H1 (cell line): ENCODE results near the gene RECK. TPM values are rescaled to one million over a fixed set of nuclear protein-coding genes. Genes with fewer than 3 reads are reported as not detected.

Experiments
- CTCF ChIA-PET: fragments of 300-600 bp; sonication (Branson Sonifier 250); formaldehyde crosslinking; loops from one replicate; lab custom pipeline; 2021; ENCODE audit not compliant: partially characterized antibody; lab: Charles Lee
- POLR2A ChIA-PET: fragments of 300-600 bp; sonication (Branson Sonifier 250); formaldehyde crosslinking; loops from one replicate; lab custom pipeline; 2021; ENCODE audit warnings: inconsistent platforms; ENCODE audit not compliant: partially characterized antibody; lab: Charles Lee
- DNase-seq, 2 experiments: peaks; one replicate each; pipeline versions ENCODE4 v3.0.0 to v3.0.0-alpha.2; 2010 to 2022; ENCODE audit warnings: low spot score in 2 of 2, low read depth in 1 of 2, mixed read lengths in 1 of 2
- FAIRE-seq: peaks from 2 replicates; lab custom pipeline; 2011; peaks lifted over from hg19 to GRCh38; lab: Jason Lieb, UNC
- H2AFZ ChIP-seq: 2 replicates; pipeline ENCODE4 v1.8.1; 2012; ENCODE audit warnings: low read length, inconsistent platforms
- H2AK5ac ChIP-seq: 2 replicates; pipeline ENCODE4 v1.6.1; 2013; ENCODE audit warnings: low read depth, low read length
- H2BK120ac ChIP-seq: replicated peaks from 2 replicates; pipeline ENCODE3; 2013; ENCODE audit warnings: low read depth, low read length, inconsistent platforms
- H2BK12ac ChIP-seq: 2 replicates; pipeline ENCODE4 v1.6.1; 2013; ENCODE audit warnings: low read depth, low read length
- H2BK15ac ChIP-seq: 2 replicates; pipeline ENCODE4 v1.6.1; 2013; ENCODE audit warnings: low read length
- H2BK20ac ChIP-seq: 2 replicates; pipeline ENCODE4 v1.6.1; 2013; ENCODE audit warnings: low read length
- H2BK5ac ChIP-seq: 2 replicates; pipeline ENCODE4 v1.6.1; 2013; ENCODE audit warnings: low read depth, low read length
- H3K14ac ChIP-seq: 2 replicates; pipeline ENCODE4 v1.6.1; 2013; ENCODE audit warnings: inconsistent platforms; ENCODE audit not compliant: insufficient read length
- H3K18ac ChIP-seq: 2 replicates; pipeline ENCODE4 v1.6.1; 2013; ENCODE audit warnings: low read length; ENCODE audit errors: extremely low read depth
- H3K23ac ChIP-seq: 2 replicates; pipeline ENCODE4 v1.6.1; 2013; ENCODE audit warnings: inconsistent platforms; ENCODE audit not compliant: insufficient read length
- H3K23me2 ChIP-seq: 2 replicates; pipeline ENCODE4 v1.6.1; 2013; ENCODE audit warnings: low read depth, low read length
- H3K27ac ChIP-seq: 2 replicates; pipeline ENCODE4 v1.6.1; 2011; ENCODE audit warnings: low read depth, low read length, inconsistent platforms
- H3K27me3 ChIP-seq, 4 experiments: replicated peaks in 1 of 4; 1 replicate in 1 of 4; 2 replicates in 3 of 4; pipeline versions ENCODE4 v1.6.1 to v1.8.1; 2011 to 2013; ENCODE audit warnings: low read length in 3 of 4, mild to moderate bottlenecking in 3 of 4, inconsistent platforms in 2 of 4, mixed read lengths in 2 of 4, moderate library complexity in 1 of 4; ENCODE audit not compliant: control insufficient read depth in 3 of 4, insufficient read depth in 3 of 4; ENCODE audit errors: extremely low read depth in 1 of 4
- H3K36me3 ChIP-seq, 4 experiments: 2 replicates each; pipeline versions ENCODE4 v1.6.1 to v1.8.1; 2011 to 2013; ENCODE audit warnings: mild to moderate bottlenecking in 4 of 4, low read length in 3 of 4, moderate library complexity in 2 of 4, control low read depth in 1 of 4, inconsistent platforms in 1 of 4; ENCODE audit not compliant: insufficient read depth in 4 of 4, control insufficient read depth in 2 of 4
- H3K4ac ChIP-seq: replicated peaks from 2 replicates; pipeline ENCODE3; 2013; ENCODE audit warnings: low read length, low read depth, mixed read lengths, inconsistent platforms; ENCODE audit not compliant: insufficient read length
- H3K4me1 ChIP-seq, 4 experiments: replicated peaks in 1 of 4; 1 replicate in 1 of 4; 2 replicates in 3 of 4; pipeline versions ENCODE4 v1.6.1 to v1.8.1; 2011 to 2013; ENCODE audit warnings: low read length in 3 of 4, inconsistent platforms in 2 of 4, mixed read lengths in 1 of 4; ENCODE audit not compliant: insufficient read depth in 4 of 4, control insufficient read depth in 3 of 4
- H3K4me2 ChIP-seq, 2 experiments: 2 replicates each; pipeline versions ENCODE4 v1.6.1 to v1.8.1; 2011 to 2013; ENCODE audit warnings: low read depth in 2 of 2, low read length in 2 of 2, control low read depth in 1 of 2, inconsistent platforms in 1 of 2, mild to moderate bottlenecking in 1 of 2; ENCODE audit not compliant: insufficient read depth in 1 of 2
- H3K4me3 ChIP-seq, 4 experiments: fragments of 200-600, 300-600 bp in 1 of 4; sonication (generic), shearing (Covaris generic), sonication (Bioruptor Twin) in 1 of 4; 2 replicates each; pipeline versions ENCODE4 v1.5.1 to v1.8.1; 2011 to 2016; ENCODE audit warnings: low read length in 4 of 4, low read depth in 3 of 4, control low read depth in 2 of 4, inconsistent platforms in 2 of 4, mild to moderate bottlenecking in 2 of 4, mixed read lengths in 1 of 4, moderate library complexity in 1 of 4; ENCODE audit not compliant: insufficient read depth in 2 of 4; ENCODE audit errors: extremely low read depth in 1 of 4
- H3K56ac ChIP-seq: replicated peaks from 2 replicates; pipeline ENCODE3; 2013; ENCODE audit warnings: low read depth, mild to moderate bottlenecking, mixed read lengths, low read length, inconsistent platforms; ENCODE audit not compliant: insufficient read length
- H3K79me1 ChIP-seq: 2 replicates; pipeline ENCODE4 v1.6.1; 2013; ENCODE audit warnings: low read depth, low read length, control low read depth
- H3K79me2 ChIP-seq, 2 experiments: 2 replicates each; pipeline versions ENCODE4 v1.6.1 to v1.8.1; 2012 to 2013; ENCODE audit warnings: low read length in 2 of 2, mild to moderate bottlenecking in 2 of 2, inconsistent platforms in 1 of 2; ENCODE audit not compliant: insufficient read depth in 2 of 2, control insufficient read depth in 1 of 2
- H3K9ac ChIP-seq, 4 experiments: replicated peaks in 1 of 4; 1 replicate in 1 of 4; 2 replicates in 3 of 4; pipeline versions ENCODE4 v1.6.1 to v1.8.1; 2011 to 2013; ENCODE audit warnings: low read depth in 3 of 4, low read length in 3 of 4, control low read depth in 2 of 4, mild to moderate bottlenecking in 2 of 4, moderate library complexity in 2 of 4, inconsistent platforms in 1 of 4; ENCODE audit errors: extremely low read depth in 1 of 4
- H3K9me3 ChIP-seq, 2 experiments: 2 replicates each; pipeline versions ENCODE4 v1.6.1 to v1.8.1; 2012 to 2013; ENCODE audit warnings: mild to moderate bottlenecking in 2 of 2, moderate library complexity in 2 of 2, control low read depth in 1 of 2, inconsistent platforms in 1 of 2, low read depth in 1 of 2, low read length in 1 of 2, mixed read lengths in 1 of 2; ENCODE audit not compliant: insufficient read depth in 2 of 2
- H4K20me1 ChIP-seq, 2 experiments: replicated peaks in 1 of 2; 2 replicates each; pipeline versions ENCODE3 to v1.8.1; 2011 to 2013; ENCODE audit warnings: inconsistent platforms in 2 of 2, low read length in 2 of 2, mild to moderate bottlenecking in 1 of 2; ENCODE audit not compliant: insufficient read depth in 2 of 2, control insufficient read depth in 1 of 2
- H4K5ac ChIP-seq: 2 replicates; pipeline ENCODE4 v1.6.1; 2013; ENCODE audit warnings: low read length, low read depth, mixed read lengths, inconsistent platforms; ENCODE audit not compliant: insufficient read length
- H4K8ac ChIP-seq: 2 replicates; pipeline ENCODE4 v1.8.0; 2013; ENCODE audit warnings: mild to moderate bottlenecking, moderate library complexity, low read length, inconsistent platforms; ENCODE audit not compliant: insufficient read depth; ENCODE audit errors: extremely low read depth
- H4K91ac ChIP-seq: replicated peaks from 2 replicates; pipeline ENCODE3; 2013; ENCODE audit warnings: low read length, mixed read lengths, inconsistent platforms; ENCODE audit not compliant: insufficient read length
- BRCA1 ChIP-seq: IDR thresholded peaks from 2 replicates; pipeline ENCODE4 v1.6.1; 2012; ENCODE audit warnings: low read depth, low read length, improper control_type of control experiment
- CBX5 ChIP-seq: fragments of 300-800, 300-1000 bp; sonication (generic); IDR thresholded peaks from 2 replicates; pipeline ENCODE4 v1.7.1; 2016; ENCODE audit warnings: antibody characterized with exemption, low read length, low read depth
- CTBP2 ChIP-seq: IDR thresholded peaks from 2 replicates; pipeline ENCODE4 v1.7.0; 2011; ENCODE audit warnings: borderline replicate concordance, mild to moderate bottlenecking, moderate library complexity, mixed read lengths, low read length; ENCODE audit not compliant: insufficient read depth, insufficient read length
- EP300 ChIP-seq, 2 experiments: IDR thresholded peaks; 1 replicate in 1 of 2; 2 replicates in 1 of 2; pipeline ENCODE4 v1.6.1; 2011 to 2012; ENCODE audit warnings: low read depth in 2 of 2, low read length in 2 of 2, mild to moderate bottlenecking in 2 of 2, borderline replicate concordance in 1 of 2, inconsistent platforms in 1 of 2, moderate library complexity in 1 of 2
- JUND ChIP-seq: IDR thresholded peaks from 2 replicates; pipeline ENCODE4 v1.6.1; 2011; ENCODE audit warnings: mild to moderate bottlenecking, improper control_type of control experiment, low read length
- MAFK ChIP-seq: IDR thresholded peaks from 2 replicates; pipeline ENCODE4 v1.6.1; 2012; ENCODE audit warnings: low read depth, mild to moderate bottlenecking, improper control_type of control experiment, low read length
- RFX5 ChIP-seq: IDR thresholded peaks from 2 replicates; pipeline ENCODE4 v1.6.1; 2011; ENCODE audit warnings: low read depth, low read length, improper control_type of control experiment, borderline replicate concordance
- RXRA ChIP-seq: IDR thresholded peaks from 2 replicates; pipeline ENCODE4 v1.6.1; 2011; ENCODE audit warnings: low read depth, mild to moderate bottlenecking, low read length, moderate library complexity; ENCODE audit not compliant: insufficient read depth
- SAP30 ChIP-seq: fragments of 300-600 bp; sonication (generic); IDR thresholded peaks from 2 replicates; pipeline ENCODE4 v1.7.1; 2012; ENCODE audit warnings: low read length, moderate library complexity, mild to moderate bottlenecking, inconsistent platforms; ENCODE audit not compliant: insufficient read depth, insufficient replicate concordance
- SP1 ChIP-seq: IDR thresholded peaks from 2 replicates; pipeline ENCODE4 v1.6.1; 2011; ENCODE audit warnings: low read depth, low read length
- TEAD4 ChIP-seq: IDR thresholded peaks from 2 replicates; pipeline ENCODE4 v1.6.1; 2012; ENCODE audit warnings: low read depth, low read length, inconsistent platforms, mixed read lengths
- WGBS, 2 experiments: shearing (Covaris generic) in 1 of 2; methylation state at CpG; one replicate each; pipeline versions ENCODE4 v1.1.6 to v1.1.7; 2013 to 2015; ENCODE audit warnings: low lambda C conversion rate in 2 of 2, mixed read lengths in 2 of 2, inconsistent platforms in 1 of 2, low coverage in 1 of 2, missing lambda C conversion rate in 1 of 2; ENCODE audit not compliant: insufficient replicate concordance in 2 of 2, insufficient coverage in 1 of 2, insufficient read length in 1 of 2; ENCODE audit errors: extremely low coverage in 1 of 2, missing lambda C conversion rate in 1 of 2; 5-methylcytosine and 5-hydroxymethylcytosine counted together
- polyA plus RNA-seq, 7 experiments: library from polyadenylated mRNA; depleted of rRNA in 3 of 7; stranded (reverse) in 5 of 7; unstranded in 2 of 7; fragments of >200 nt in 5 of 7; fragments of 200-250 nt in 2 of 7; gene quantifications; 1 replicate in 5 of 7; 2 replicates in 1 of 7; 4 replicates in 1 of 7; pipeline versions ENCODE4 v1.2.1 to v1.2.3, GENCODE V29; 2011 to 2013; ENCODE audit warnings: missing spikeins in 2 of 7, mixed read lengths in 2 of 7
- total RNA-seq: library from RNA; stranded (reverse); fragmentation: NEBNext Ultra II Directional; extraction: Animal tissue kit (Norgen Biotek cat#: 25700); gene quantifications from 2 replicates; pipeline ENCODE4 v1.2.1, GENCODE V29; 2021

Gene RECK
- total and polyA plus RNA-seq, 2 of the 8 experiments (the other 6 are each of a cell fraction or from before 2014, with no cell fraction given), result 5.4 to 9.8 TPM

DNA sequence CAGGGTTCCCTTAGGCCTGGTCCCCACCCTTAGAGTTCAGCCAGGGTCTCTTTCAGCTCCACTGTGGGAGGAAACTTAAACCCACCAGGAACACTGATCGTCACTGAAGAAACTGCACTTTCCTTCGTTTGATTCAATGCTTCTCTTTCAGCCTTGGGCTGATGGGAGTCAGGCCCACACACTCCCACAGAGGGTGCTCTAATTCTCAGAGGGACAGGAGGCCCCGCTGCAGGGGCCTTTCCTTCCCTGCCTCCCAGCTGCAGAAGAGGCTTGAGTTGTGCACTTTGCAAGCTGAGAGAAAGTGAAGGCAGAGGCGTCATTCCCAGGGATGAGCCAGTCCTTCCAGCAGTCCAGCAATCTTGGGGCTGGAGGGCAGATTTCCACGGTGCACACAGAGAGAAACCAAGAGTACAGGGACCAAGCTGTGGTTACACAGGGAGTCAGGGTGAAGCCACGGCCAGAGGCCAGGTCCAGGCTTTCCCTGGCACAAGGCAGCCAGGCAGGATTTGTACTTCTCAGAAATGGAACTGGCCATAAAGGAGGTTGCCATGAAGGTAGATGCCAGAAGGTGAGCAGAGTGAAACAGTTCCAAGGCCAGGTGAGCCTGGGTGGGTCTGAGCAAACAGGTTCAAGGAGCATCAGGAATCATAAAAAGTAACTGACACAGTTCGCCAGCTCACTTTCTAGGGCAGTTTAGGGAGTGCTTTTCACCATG lies 89.5 kb downstream of the RECK start:
- Histone ChIP-seq H2BK20ac (no peak overlapping the region), H3K14ac (no peak overlapping the region), H2AFZ (no peak overlapping the region), H3K4ac (no peak overlapping the region), H3K4me2 (no peak overlapping the region), H3K23me2 (no peaks in the 10 kb centered on the region), H3K79me2 (no peaks in the 10 kb centered on the region), H4K5ac (no peak overlapping the region), H3K23ac (no peak overlapping the region), H2AK5ac (no peak overlapping the region), H3K27me3 (no peaks in the 10 kb centered on the region), H3K27ac (no peak overlapping the region), H3K79me1 (no peaks in the 10 kb centered on the region), H2BK12ac (no peak overlapping the region), H3K9ac (no peak overlapping the region), H3K4me1 (no peaks in the 10 kb centered on the region), H2BK120ac (no peak overlapping the region), H4K20me1 (no peaks in the 10 kb centered on the region), H4K91ac (no peak overlapping the region), H3K56ac (no peak overlapping the region), H3K4me3 (no peak overlapping the region), H2BK15ac (no peak overlapping the region), H3K36me3 (peaks cover 0 to 5% (median 0%) of the 10 kb centered on the region in 4 experiments; a peak in 2 of 8 replicates), H2BK5ac (no peak overlapping the region), H3K18ac (no peak overlapping the region), H4K8ac (no peak overlapping the region), H3K9me3 (no peaks in the 10 kb centered on the region)
- DNase-seq (no peak), FAIRE-seq (no peak)
- POLR2A ChIA-PET, result interaction anchor here (0.5 kb wide), 1 partner anchor 201 kb away, joined by 3 read pairs; no protein-coding TSS in a partner anchor
- WGBS, 2 experiments, result 77% methylated on average over 7 of the region's 7 CpGs; no CpG with 5 or more reads in 1 of the 2 experiments
- CTCF ChIA-PET, result interaction anchor here (1.5 to 4.7 kb wide), 2 partner anchors 25 to 39 kb away, joined by 9 to 23 read pairs; no protein-coding TSS in a partner anchor
- TF ChIP-seq EP300 (IDR thresholded peaks at IDR 0.05; ENCODE audit: borderline replicate concordance in 1 of 2, low read depth in 2 of 2, low read length in 2 of 2) (no peak), BRCA1 (no peak), CTBP2 (no peak), MAFK (no peak), SP1 (no peak), TEAD4 (no peak), RXRA (no peak), JUND (no peak), SAP30 (no peak), RFX5 (no peak), CBX5 (no peak)
